GM21619 (cell line): ENCODE data around the gene GDF9.
A peak's percentile ranks its signal among the peaks of the same experiment; 100 is the strongest.

Source experiments
- ATAC-seq: cut with Tn5 transposase; IDR thresholded peaks from one replicate; pipeline ENCODE4 v1.9.1; 2021; ENCODE audit not compliant: unreplicated experiment

GDF9 gene

GRCh38 chr5:132866342-132867045, at the start of gene GDF9, which contains the start of gene UQCRQ:
Gene GDF9 (minus strand): TSS chr5:132866469. CDS start chr5:132864533, 1,936 bp downstream.
Gene UQCRQ (plus strand): TSS chr5:132866642. CDS start chr5:132866882, 240 bp downstream.
- ATAC-seq, result peak; percentile 98

GRCh38 chr5:132915681-132916080, 49.4 kb upstream of the GDF9 start:
- ATAC-seq, result no peak

GRCh38 chr5:132909702-132910101, 43.4 kb upstream of the GDF9 start:
- ATAC-seq, result no peak

- ATAC-seq, result no peak
These were observed 40.9 kb upstream of the GDF9 start for GRCh38 chr5:132907161-132907560.

GRCh38 chr5:132905938-132906337, 39.7 kb upstream of the GDF9 start:
- no peak for ATAC-seq

GRCh38 chr5:132901730-132902129, 35.5 kb upstream of the GDF9 start:
- ATAC-seq, result no peak

GRCh38 chr5:132901036-132901435, 34.8 kb upstream of the GDF9 start:
- no peak for ATAC-seq

- no peak for ATAC-seq
These were observed 31.8 kb upstream of the GDF9 start for GRCh38 chr5:132898094-132898493.

GRCh38 chr5:132896685-132897084, 30.4 kb upstream of the GDF9 start:
- ATAC-seq, result no peak

- no peak for ATAC-seq
These were observed 29.5 kb upstream of the GDF9 start for GRCh38 chr5:132895719-132896305.

- no peak for ATAC-seq
These were observed 24.5 kb upstream of the GDF9 start for GRCh38 chr5:132890817-132891216.

- no peak for ATAC-seq
These were observed 23.2 kb upstream of the GDF9 start for GRCh38 chr5:132889501-132889900.

- no peak for ATAC-seq
These were observed 21.0 kb upstream of the GDF9 start for GRCh38 chr5:132887283-132887682.

GRCh38 chr5:132886064-132886823, 20.0 kb upstream of the GDF9 start:
- no peak for ATAC-seq

- ATAC-seq, result no peak
These were observed 18.3 kb upstream of the GDF9 start for GRCh38 chr5:132884548-132884947.

- ATAC-seq, result no peak
These were observed 17.1 kb upstream of the GDF9 start for GRCh38 chr5:132883261-132883834.

GRCh38 chr5:132877938-132878337, 11.7 kb upstream of the GDF9 start:
- no peak for ATAC-seq

GRCh38 chr5:132877466-132877865, 11.2 kb upstream of the GDF9 start:
- ATAC-seq, result no peak

- ATAC-seq, result no peak
These were observed 9.9 kb upstream of the GDF9 start for GRCh38 chr5:132876020-132876759.

GRCh38 chr5:132873930-132874271, 7.6 kb upstream of the GDF9 start:
- no peak for ATAC-seq
